Astrocyte (in vitro differentiated cells and primary cell): ENCODE results near the gene LGALSL.

Experiments
- CTCF ChIP-seq: IDR thresholded peaks from 2 replicates; pipeline ENCODE4 v1.5.1; 2011; ENCODE audit warnings: low read depth, mild to moderate bottlenecking, inconsistent platforms, low read length, moderate library complexity; ENCODE audit not compliant: insufficient read depth
- EZH2 ChIP-seq: IDR thresholded peaks from 2 replicates; pipeline ENCODE4 v1.6.1; 2012; ENCODE audit warnings: mild to moderate bottlenecking, low read length, inconsistent platforms; ENCODE audit not compliant: insufficient read depth

- no peak for TF ChIP-seq CTCF
- no peak for TF ChIP-seq EZH2
Measured at GRCh38 chr2:64500549-64500948, 46.6 kb downstream of the LGALSL start.
